ENCODE measurements around the gene DYNLT2. TPM values are rescaled to one million over a fixed set of nuclear protein-coding genes. Genes with fewer than 3 reads are reported as not detected.

Gene DYNLT2
- total RNA-seq, 1 experiment from 2014 or later = 1.7 TPM

- POLR2A ChIA-PET = no interaction called here
- ATAC-seq (peak; percentile 51), DNase-seq (ENCODE audit: low spot score) (no peak)
- no peak overlapping the region for H3K4me3 Mint-ChIP-seq
- H3K27ac Mint-ChIP-seq = no peak overlapping the region
- H3K36me3 Mint-ChIP-seq = no peaks in the 10 kb centered on the region
- peaks cover 11% of the 10 kb centered on the region; the same call in 1 of the 2 replicates for H3K9me3 Mint-ChIP-seq
- H3K27me3 Mint-ChIP-seq (ENCODE audit: low read depth) = peaks cover 23% of the 10 kb centered on the region
- peaks cover 10% of the 10 kb centered on the region for H3K4me1 Mint-ChIP-seq
- CTCF ChIA-PET = interaction anchor here (0.7 to 3.5 kb wide), 4 partner anchors 10 to 729 kb away, joined by 3 to 17 read pairs (median 8); no protein-coding TSS in a partner anchor
- TF ChIP-seq, protein P1, sequence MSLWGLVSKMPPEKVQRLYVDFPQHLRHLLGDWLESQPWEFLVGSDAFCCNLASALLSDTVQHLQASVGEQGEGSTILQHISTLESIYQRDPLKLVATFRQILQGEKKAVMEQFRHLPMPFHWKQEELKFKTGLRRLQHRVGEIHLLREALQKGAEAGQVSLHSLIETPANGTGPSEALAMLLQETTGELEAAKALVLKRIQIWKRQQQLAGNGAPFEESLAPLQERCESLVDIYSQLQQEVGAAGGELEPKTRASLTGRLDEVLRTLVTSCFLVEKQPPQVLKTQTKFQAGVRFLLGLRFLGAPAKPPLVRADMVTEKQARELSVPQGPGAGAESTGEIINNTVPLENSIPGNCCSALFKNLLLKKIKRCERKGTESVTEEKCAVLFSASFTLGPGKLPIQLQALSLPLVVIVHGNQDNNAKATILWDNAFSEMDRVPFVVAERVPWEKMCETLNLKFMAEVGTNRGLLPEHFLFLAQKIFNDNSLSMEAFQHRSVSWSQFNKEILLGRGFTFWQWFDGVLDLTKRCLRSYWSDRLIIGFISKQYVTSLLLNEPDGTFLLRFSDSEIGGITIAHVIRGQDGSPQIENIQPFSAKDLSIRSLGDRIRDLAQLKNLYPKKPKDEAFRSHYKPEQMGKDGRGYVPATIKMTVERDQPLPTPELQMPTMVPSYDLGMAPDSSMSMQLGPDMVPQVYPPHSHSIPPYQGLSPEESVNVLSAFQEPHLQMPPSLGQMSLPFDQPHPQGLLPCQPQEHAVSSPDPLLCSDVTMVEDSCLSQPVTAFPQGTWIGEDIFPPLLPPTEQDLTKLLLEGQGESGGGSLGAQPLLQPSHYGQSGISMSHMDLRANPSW (CRISPR knock-in tag; conservative IDR thresholded peaks at IDR 0.05; ENCODE audit: low read depth) = no peak
- TF ChIP-seq NFE2L1 (CRISPR knock-in tag; IDR thresholded peaks at IDR 0.05) = 0 out of 2 replicates have a peak, but pooled peaks have one; percentile 36
- TF ChIP-seq FOXJ3 (CRISPR knock-in tag; IDR thresholded peaks at IDR 0.05; ENCODE audit: borderline replicate concordance) = no peak
- TF ChIP-seq NR1H2 (CRISPR knock-in tag; IDR thresholded peaks at IDR 0.05) = no peak
- TF ChIP-seq CBFB (CRISPR knock-in tag; IDR thresholded peaks at IDR 0.05; ENCODE audit: low read depth) = no peak
- TF ChIP-seq GABPB1 (CRISPR knock-in tag; IDR thresholded peaks at IDR 0.05) = peak; percentile 54
These were observed 49.5 kb upstream of the DYNLT2 start for GRCh38 chr6:169800668-169801395.

GRCh38 chr6:169800116-169800667 lies 48.8 kb upstream of the DYNLT2 start:
- DNase-seq (ENCODE audit: low spot score) = no peak
- H3K4me1 Mint-ChIP-seq = peaks cover 10% of the 10 kb centered on the region
- no peaks in the 10 kb centered on the region for H3K36me3 Mint-ChIP-seq
- POLR2A ChIA-PET = interaction anchor here (0.7 kb wide), 1 partner anchor 575 kb away, joined by 3 read pairs; no protein-coding TSS in a partner anchor
- TF ChIP-seq ELF4 (CRISPR knock-in tag; IDR thresholded peaks at IDR 0.05; ENCODE audit: low read depth) (no peak), ZNF121 (CRISPR knock-in tag; IDR thresholded peaks at IDR 0.05) (0 out of 2 replicates have a peak, but pooled peaks have one; percentile 37)
- ATAC-seq = no peak
- CTCF ChIA-PET = interaction anchor here (0.7 to 3.5 kb wide), 4 partner anchors 10 to 730 kb away, joined by 3 to 17 read pairs (median 8); no protein-coding TSS in a partner anchor
- peaks cover 8% of the 10 kb centered on the region; the same call in 1 of the 2 replicates for H3K9me3 Mint-ChIP-seq
- no peak overlapping the region for H3K27ac Mint-ChIP-seq
- H3K27me3 Mint-ChIP-seq (ENCODE audit: low read depth) = peaks cover 17% of the 10 kb centered on the region
- H3K4me3 Mint-ChIP-seq = no peak overlapping the region

GRCh38 chr6:169799474-169799926 lies 48.1 kb upstream of the DYNLT2 start:
- DNase-seq (ENCODE audit: low spot score) = no peak
- POLR2A ChIA-PET = no interaction called here
- Mint-ChIP-seq H3K9me3 (peaks cover 5% of the 10 kb centered on the region; the same call in 1 of the 2 replicates), H3K4me3 (no peak overlapping the region), H3K36me3 (no peaks in the 10 kb centered on the region), H3K27me3 (ENCODE audit: low read depth) (peaks cover 10% of the 10 kb centered on the region), H3K4me1 (peaks cover 10% of the 10 kb centered on the region), H3K27ac (no peak overlapping the region; the same call in 1 of the 2 replicates)
- no peak for ATAC-seq
- CTCF ChIA-PET = interaction anchor here (0.8 to 3.5 kb wide), 3 partner anchors 9 to 227 kb away, joined by 3 to 17 read pairs (median 12); no protein-coding TSS in a partner anchor
- peak; percentile 73 for TF ChIP-seq GABPB1 (CRISPR knock-in tag; IDR thresholded peaks at IDR 0.05)
- no peak for TF ChIP-seq OVOL2 (CRISPR knock-in tag; IDR thresholded peaks at IDR 0.05; ENCODE audit: borderline replicate concordance)

DNA sequence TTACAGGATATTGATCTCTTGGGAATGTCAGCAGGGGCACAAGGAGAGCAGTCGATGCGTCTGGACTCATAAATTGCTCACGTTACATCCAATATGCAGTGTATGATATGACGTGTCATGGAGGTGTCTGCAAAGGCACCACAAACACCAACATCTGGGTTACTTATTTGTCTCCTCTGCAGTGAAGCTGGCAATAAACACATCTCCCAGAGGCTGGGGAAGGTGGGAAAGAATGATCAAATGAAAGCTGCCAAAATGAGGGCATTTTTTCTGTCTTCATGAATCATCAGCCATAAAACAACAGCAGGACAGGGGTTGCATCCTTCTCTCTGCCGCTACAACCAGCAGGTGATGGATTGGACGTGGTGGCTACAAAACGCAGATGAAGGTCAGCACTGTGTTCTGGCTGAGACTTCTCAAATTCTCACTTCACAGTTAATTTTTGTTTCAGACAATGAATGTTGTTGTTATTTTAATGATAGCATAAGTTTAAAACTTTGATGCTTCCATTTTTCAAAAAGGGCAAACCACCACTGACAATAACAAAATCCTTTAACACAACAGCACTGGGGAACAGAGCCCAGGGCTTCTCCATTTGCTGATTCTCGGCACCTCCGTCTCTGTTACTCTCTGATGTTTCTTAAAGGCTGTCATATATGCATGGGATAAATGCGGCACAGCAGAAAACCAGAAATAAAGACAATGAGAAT lies 47.5 kb upstream of the DYNLT2 start:
- peaks cover 10% of the 10 kb centered on the region for H3K4me1 Mint-ChIP-seq
- ATAC-seq (no peak), DNase-seq (ENCODE audit: low spot score) (no peak)
- H3K27ac Mint-ChIP-seq = no peak overlapping the region; the same call in 1 of the 2 replicates
- peaks cover 4% of the 10 kb centered on the region for H3K27me3 Mint-ChIP-seq (ENCODE audit: low read depth)
- H3K4me3 Mint-ChIP-seq = no peak overlapping the region
- ChIA-PET POLR2A (no interaction called here), CTCF (interaction anchor here (0.8 to 3.5 kb wide), 3 partner anchors 8 to 226 kb away, joined by 3 to 17 read pairs (median 12); no protein-coding TSS in a partner anchor)
- H3K36me3 Mint-ChIP-seq = no peaks in the 10 kb centered on the region
- peaks cover 5% of the 10 kb centered on the region; the same call in 1 of the 2 replicates for H3K9me3 Mint-ChIP-seq
- TF ChIP-seq MXD4 (CRISPR knock-in tag; IDR thresholded peaks at IDR 0.05; ENCODE audit: borderline replicate concordance) = no peak
- TF ChIP-seq TEAD1 (CRISPR knock-in tag; IDR thresholded peaks at IDR 0.05) = no peak
- no peak for TF ChIP-seq ATF6 (CRISPR knock-in tag; IDR thresholded peaks at IDR 0.05)
- TF ChIP-seq ATF1 (CRISPR knock-in tag; IDR thresholded peaks at IDR 0.05) = no peak
- TF ChIP-seq, protein P2, sequence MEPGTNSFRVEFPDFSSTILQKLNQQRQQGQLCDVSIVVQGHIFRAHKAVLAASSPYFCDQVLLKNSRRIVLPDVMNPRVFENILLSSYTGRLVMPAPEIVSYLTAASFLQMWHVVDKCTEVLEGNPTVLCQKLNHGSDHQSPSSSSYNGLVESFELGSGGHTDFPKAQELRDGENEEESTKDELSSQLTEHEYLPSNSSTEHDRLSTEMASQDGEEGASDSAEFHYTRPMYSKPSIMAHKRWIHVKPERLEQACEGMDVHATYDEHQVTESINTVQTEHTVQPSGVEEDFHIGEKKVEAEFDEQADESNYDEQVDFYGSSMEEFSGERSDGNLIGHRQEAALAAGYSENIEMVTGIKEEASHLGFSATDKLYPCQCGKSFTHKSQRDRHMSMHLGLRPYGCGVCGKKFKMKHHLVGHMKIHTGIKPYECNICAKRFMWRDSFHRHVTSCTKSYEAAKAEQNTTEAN (CRISPR knock-in tag; IDR thresholded peaks at IDR 0.05) = no peak
- TF ChIP-seq JUN (CRISPR knock-in tag; IDR thresholded peaks at IDR 0.05) = no peak
- TF ChIP-seq ESRRA (CRISPR knock-in tag; IDR thresholded peaks at IDR 0.05; ENCODE audit: borderline replicate concordance) = no peak
- no peak for TF ChIP-seq JAZF1 (CRISPR knock-in tag; IDR thresholded peaks at IDR 0.05)
- TF ChIP-seq, protein P3, sequence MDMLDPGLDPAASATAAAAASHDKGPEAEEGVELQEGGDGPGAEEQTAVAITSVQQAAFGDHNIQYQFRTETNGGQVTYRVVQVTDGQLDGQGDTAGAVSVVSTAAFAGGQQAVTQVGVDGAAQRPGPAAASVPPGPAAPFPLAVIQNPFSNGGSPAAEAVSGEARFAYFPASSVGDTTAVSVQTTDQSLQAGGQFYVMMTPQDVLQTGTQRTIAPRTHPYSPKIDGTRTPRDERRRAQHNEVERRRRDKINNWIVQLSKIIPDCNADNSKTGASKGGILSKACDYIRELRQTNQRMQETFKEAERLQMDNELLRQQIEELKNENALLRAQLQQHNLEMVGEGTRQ (CRISPR knock-in tag; IDR thresholded peaks at IDR 0.05) = no peak
